HepG2 (cell line): ENCODE measurements around the gene PDE4D.

Experiments
- CTCF ChIP-seq: sonication (generic); formaldehyde crosslinking; IDR thresholded peaks from 2 replicates; pipeline ENCODE4 v1.5.0; 2020; ENCODE audit warnings: mild to moderate bottlenecking, missing genetic modification reagents, moderate library complexity
- PHF8 ChIP-seq: sonication (generic); formaldehyde crosslinking; IDR thresholded peaks from 2 replicates; pipeline ENCODE4 v1.5.0; 2020; ENCODE audit warnings: missing genetic modification reagents
- POLR2A ChIP-seq, 2 experiments: IDR thresholded peaks; 2 replicates each; pipeline ENCODE4 v1.6.1; 2011; ENCODE audit warnings: low read depth in 2 of 2, low read length in 2 of 2, mild to moderate bottlenecking in 1 of 2, moderate library complexity in 1 of 2; ENCODE audit not compliant: insufficient read depth in 1 of 2
- PTBP1 ChIP-seq: fragments of 200-400 bp; formaldehyde crosslinking; IDR thresholded peaks from 2 replicates; pipeline ENCODE4 v1.6.1; 2018; ENCODE audit warnings: low read length, low read depth; ENCODE audit not compliant: poor library complexity, severe bottlenecking
- ZMYM4 ChIP-seq: sonication (generic); formaldehyde crosslinking; IDR thresholded peaks from 2 replicates; pipeline ENCODE4 v1.8.1; 2023; ENCODE audit warnings: mild to moderate bottlenecking, missing genetic modification reagents
- ZNF10 ChIP-seq: sonication (generic); formaldehyde crosslinking; IDR thresholded peaks from 2 replicates; pipeline ENCODE4 v1.4.0; 2020; ENCODE audit warnings: mild to moderate bottlenecking, low read depth, missing genetic modification reagents, borderline replicate concordance
- ZNF17 ChIP-seq: sonication (generic); formaldehyde crosslinking; IDR thresholded peaks from 2 replicates; pipeline ENCODE4 v1.5.0; 2020; ENCODE audit warnings: mild to moderate bottlenecking, missing genetic modification reagents
- ZNF281 ChIP-seq: sonication (generic); formaldehyde crosslinking; IDR thresholded peaks from 2 replicates; pipeline ENCODE4 v1.4.0; 2020; ENCODE audit warnings: missing genetic modification reagents, borderline replicate concordance
- ZNF569 ChIP-seq: sonication (generic); formaldehyde crosslinking; IDR thresholded peaks from 2 replicates; pipeline ENCODE4 v1.5.0; 2020; ENCODE audit warnings: mild to moderate bottlenecking, missing genetic modification reagents, moderate library complexity, borderline replicate concordance
- TF ChIP-seq, protein P1 (sequence below): sonication (generic); formaldehyde crosslinking; IDR thresholded peaks from 2 replicates; pipeline ENCODE4 v1.4.0; 2020; ENCODE audit warnings: missing genetic modification reagents

GRCh38 chr5:59648038-59648831 is 245.3 kb downstream of the PDE4D start:
- TF ChIP-seq CTCF (CRISPR knock-in tag) (no peak), ZMYM4 (CRISPR knock-in tag) (no peak), POLR2A (IDR thresholded peaks at IDR 0.05; ENCODE audit: insufficient read depth in 1 of 2, low read depth in 2 of 2, low read length in 2 of 2) (no peak), ZNF281 (CRISPR knock-in tag) (no peak), ZNF17 (CRISPR knock-in tag) (no peak), PHF8 (no peak), ZNF569 (CRISPR knock-in tag) (no peak), PTBP1 (no peak), ZNF10 (no peak)
- TF ChIP-seq, protein P1, sequence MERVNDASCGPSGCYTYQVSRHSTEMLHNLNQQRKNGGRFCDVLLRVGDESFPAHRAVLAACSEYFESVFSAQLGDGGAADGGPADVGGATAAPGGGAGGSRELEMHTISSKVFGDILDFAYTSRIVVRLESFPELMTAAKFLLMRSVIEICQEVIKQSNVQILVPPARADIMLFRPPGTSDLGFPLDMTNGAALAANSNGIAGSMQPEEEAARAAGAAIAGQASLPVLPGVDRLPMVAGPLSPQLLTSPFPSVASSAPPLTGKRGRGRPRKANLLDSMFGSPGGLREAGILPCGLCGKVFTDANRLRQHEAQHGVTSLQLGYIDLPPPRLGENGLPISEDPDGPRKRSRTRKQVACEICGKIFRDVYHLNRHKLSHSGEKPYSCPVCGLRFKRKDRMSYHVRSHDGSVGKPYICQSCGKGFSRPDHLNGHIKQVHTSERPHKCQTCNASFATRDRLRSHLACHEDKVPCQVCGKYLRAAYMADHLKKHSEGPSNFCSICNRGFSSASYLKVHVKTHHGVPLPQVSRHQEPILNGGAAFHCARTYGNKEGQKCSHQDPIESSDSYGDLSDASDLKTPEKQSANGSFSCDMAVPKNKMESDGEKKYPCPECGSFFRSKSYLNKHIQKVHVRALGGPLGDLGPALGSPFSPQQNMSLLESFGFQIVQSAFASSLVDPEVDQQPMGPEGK (CRISPR knock-in tag), result no peak
